ENCODE data around the gene PIGP. TPM values are rescaled to one million over a fixed set of nuclear protein-coding genes. Genes with fewer than 3 reads are reported as not detected.

PIGP gene
- total and polyA plus RNA-seq, 2 of the 13 experiments (the other 11 are each of a cell fraction or from before 2014, with no cell fraction given), result 14.8 to 33.4 TPM

- no peak for ATAC-seq
- Histone ChIP-seq H3K4me3 (replicated peaks in 1 of 3; ENCODE audit: insufficient read depth in 1 of 3, low read depth in 2 of 3, low read length in 3 of 3) (no peak overlapping the region), H3K27ac (ENCODE audit: extremely low read length, insufficient read depth, low read length) (peak overlapping the region; percentile 51), H4K20me1 (ENCODE audit: insufficient read depth, low read length) (peaks cover 63% of the 10 kb centered on the region), H3K79me2 (ENCODE audit: insufficient read depth, low read length) (peaks cover 95% of the 10 kb centered on the region), H3K36me3 (replicated peaks in 1 of 2; ENCODE audit: control insufficient read depth in 1 of 2, insufficient read depth in 2 of 2, low read length in 2 of 2) (peaks cover 0 to 2% of the 10 kb centered on the region in 2 experiments; a peak in 2 of 5 replicates), H3K9me3 (ENCODE audit: low read length) (no peaks in the 10 kb centered on the region), H3K4me1 (ENCODE audit: insufficient read depth, low read length) (peaks cover 67% of the 10 kb centered on the region), H3K9ac (ENCODE audit: insufficient read depth, low read depth, low read length) (no peak overlapping the region), H3K27me3 (ENCODE audit: control insufficient read depth in 1 of 2, insufficient read depth in 2 of 2, low read length in 2 of 2) (no peaks in the 10 kb centered on the region), H2AFZ (ENCODE audit: low read length) (no peak overlapping the region), H3K4me2 (ENCODE audit: low read depth, low read length) (no peak overlapping the region)
- DNase-seq (ENCODE audit: low spot score), result no peak
- in situ Hi-C loops (cut with HindIII; ENCODE audit: extremely low pct_ligation_motif_present, low pct_unique_long_range_greater_than_20kb), result no loop called here
- POLR2A ChIA-PET, result interaction anchor here (1.2 kb wide), 1 partner anchor 10 kb away, joined by 3 read pairs; the partner anchor contains the start of genes PIGP and TTC3
- intact Hi-C loops (cut with micrococcal nuclease; ENCODE audit: unreplicated experiment), result loop anchor here (2.0 to 5.0 kb wide), 2 partner anchors 35 to 74 kb away; no protein-coding TSS in a partner anchor
- TF ChIP-seq FOXO1 (CRISPR knock-in tag; IDR thresholded peaks at IDR 0.05) (no peak), RFX3 (CRISPR knock-in tag; IDR thresholded peaks at IDR 0.05) (no peak), ZBTB8A (CRISPR knock-in tag; IDR thresholded peaks at IDR 0.05; ENCODE audit: borderline replicate concordance, low read depth) (no peak), ASH2L (IDR thresholded peaks at IDR 0.05; ENCODE audit: insufficient read length, low read depth, low read length) (no peak)
- CTCF ChIA-PET (ENCODE audit: low intra/inter-chr PET ratio, low total read pairs), result no interaction called here
- 82% methylated on average over 1 of the region's 1 CpG for WGBS (ENCODE audit: low lambda C conversion rate)
- no peak for FAIRE-seq
- BruUV-seq (replicated peaks), result no TSS peak
These were observed 9.5 kb upstream of the PIGP start for GRCh38 chr21:37082375-37082774.

GRCh38 chr21:37079211-37079824 is 6.4 kb upstream of the PIGP start:
- Histone ChIP-seq H3K27me3 (ENCODE audit: control insufficient read depth in 1 of 2, insufficient read depth in 2 of 2, low read length in 2 of 2) (no peaks in the 10 kb centered on the region), H3K36me3 (replicated peaks in 1 of 2; ENCODE audit: control insufficient read depth in 1 of 2, insufficient read depth in 2 of 2, low read length in 2 of 2) (no peaks in the 10 kb centered on the region), H3K79me2 (ENCODE audit: insufficient read depth, low read length) (peaks cover 95% of the 10 kb centered on the region), H3K4me1 (ENCODE audit: insufficient read depth, low read length) (peaks cover 75% of the 10 kb centered on the region), H3K9ac (ENCODE audit: insufficient read depth, low read depth, low read length) (no peak overlapping the region), H4K20me1 (ENCODE audit: insufficient read depth, low read length) (peaks cover 58% of the 10 kb centered on the region), H3K9me3 (ENCODE audit: low read length) (no peaks in the 10 kb centered on the region), H3K4me2 (ENCODE audit: low read depth, low read length) (no peak overlapping the region), H3K4me3 (replicated peaks in 1 of 3; ENCODE audit: insufficient read depth in 1 of 3, low read depth in 2 of 3, low read length in 3 of 3) (no peak overlapping the region), H2AFZ (ENCODE audit: low read length) (no peak overlapping the region), H3K27ac (ENCODE audit: extremely low read length, insufficient read depth, low read length) (no peak overlapping the region)
- no peak for FAIRE-seq
- no TSS peak for BruUV-seq (replicated peaks)
- intact Hi-C loops (cut with micrococcal nuclease; ENCODE audit: unreplicated experiment), result loop anchor here (2.0 kb wide), 1 partner anchor 103 kb away; no protein-coding TSS in a partner anchor
- in situ Hi-C loops (cut with HindIII; ENCODE audit: extremely low pct_ligation_motif_present, low pct_unique_long_range_greater_than_20kb), result no loop called here
- DNase-seq (ENCODE audit: low spot score), result peak; percentile 25
- ChIA-PET POLR2A (interaction anchor here (0.6 kb wide), 1 partner anchor 19 kb away, joined by 3 read pairs; no protein-coding TSS in a partner anchor), CTCF (ENCODE audit: low intra/inter-chr PET ratio, low total read pairs) (interaction anchor here (1.6 kb wide), 1 partner anchor 102 kb away, joined by 6 read pairs; no protein-coding TSS in a partner anchor)
- ATAC-seq, result peak; percentile 56; the same call in 2 of the 3 replicates
- 71% methylated on average over 6 of the region's 6 CpGs for WGBS (ENCODE audit: low lambda C conversion rate)
- no peak for TF ChIP-seq ZNF33B (CRISPR knock-in tag; IDR thresholded peaks at IDR 0.05)
- TF ChIP-seq ZNF446 (CRISPR knock-in tag; IDR thresholded peaks at IDR 0.05), result no peak
- TF ChIP-seq CTCF (CRISPR knock-in tag; IDR thresholded peaks at IDR 0.05), result peak; percentile 41
- TF ChIP-seq ZNF747 (CRISPR knock-in tag; IDR thresholded peaks at IDR 0.05; ENCODE audit: borderline replicate concordance), result no peak
- no peak for TF ChIP-seq FOXK1 (CRISPR knock-in tag; IDR thresholded peaks at IDR 0.05; ENCODE audit: borderline replicate concordance, low read depth)
- TF ChIP-seq ZKSCAN8 (CRISPR knock-in tag; IDR thresholded peaks at IDR 0.05; ENCODE audit: borderline replicate concordance), result no peak
- TF ChIP-seq SOX6 (IDR thresholded peaks at IDR 0.05), result no peak
- no peak for TF ChIP-seq SOX6 (CRISPR knock-in tag; IDR thresholded peaks at IDR 0.05)
- TF ChIP-seq HDAC1 (CRISPR knock-in tag; IDR thresholded peaks at IDR 0.05), result no peak
